ENCODE results near the gene ATXN1L.
"Not testable (repeated sequence)": the region's sequence is repeated elsewhere in the genome, so short reads cannot be mapped to it uniquely, and the experiment has no call there.

Gene ATXN1L

GRCh38 chr16:71811261-71811803 lies 34.4 kb upstream of the ATXN1L start:
- in situ Hi-C loops (cut with MboI; ENCODE audit: low pct_unique_long_range_greater_than_20kb, low sequenced_read_pairs, unreplicated experiment) = no loop called here
- no peak for DNase-seq (ENCODE audit: low spot score)
- no peak for TF ChIP-seq CTCF (IDR thresholded peaks at IDR 0.05; ENCODE audit: extremely low read depth, insufficient read depth, missing control alignments)

- DNase-seq (ENCODE audit: low spot score); in situ Hi-C loops (cut with MboI; ENCODE audit: low pct_unique_long_range_greater_than_20kb, low sequenced_read_pairs, unreplicated experiment): not testable (repeated sequence)
These were observed 28.6 kb upstream of the ATXN1L start for GRCh38 chr16:71817155-71817500.

GRCh38 chr16:71826533-71827017 lies 19.2 kb upstream of the ATXN1L start:
- DNase-seq (ENCODE audit: low spot score) = no peak
- TF ChIP-seq CTCF (IDR thresholded peaks at IDR 0.05; ENCODE audit: extremely low read depth, insufficient read depth, missing control alignments) = no peak
- in situ Hi-C loops (cut with MboI; ENCODE audit: low pct_unique_long_range_greater_than_20kb, low sequenced_read_pairs, unreplicated experiment) = no loop called here

- in situ Hi-C loops (cut with MboI; ENCODE audit: low pct_unique_long_range_greater_than_20kb, low sequenced_read_pairs, unreplicated experiment) = no loop called here
- TF ChIP-seq CTCF (IDR thresholded peaks at IDR 0.05; ENCODE audit: extremely low read depth, insufficient read depth, missing control alignments) = no peak
- DNase-seq (ENCODE audit: low spot score) = no peak
These were observed 15.4 kb upstream of the ATXN1L start for GRCh38 chr16:71830359-71830758.

- DNase-seq (ENCODE audit: low spot score); in situ Hi-C loops (cut with MboI; ENCODE audit: low pct_unique_long_range_greater_than_20kb, low sequenced_read_pairs, unreplicated experiment): not testable (repeated sequence)
These were observed 14.1 kb upstream of the ATXN1L start for GRCh38 chr16:71831698-71832097.

- DNase-seq (ENCODE audit: low spot score); in situ Hi-C loops (cut with MboI; ENCODE audit: low pct_unique_long_range_greater_than_20kb, low sequenced_read_pairs, unreplicated experiment): not testable (repeated sequence)
These were observed 13.7 kb upstream of the ATXN1L start for GRCh38 chr16:71832112-71832511.

GRCh38 chr16:71834291-71834690 lies 11.5 kb upstream of the ATXN1L start:
- DNase-seq (ENCODE audit: low spot score) = no peak
- in situ Hi-C loops (cut with MboI; ENCODE audit: low pct_unique_long_range_greater_than_20kb, low sequenced_read_pairs, unreplicated experiment) = no loop called here
- TF ChIP-seq CTCF (IDR thresholded peaks at IDR 0.05; ENCODE audit: extremely low read depth, insufficient read depth, missing control alignments) = no peak

GRCh38 chr16:71837150-71837549 lies 8.6 kb upstream of the ATXN1L start:
- TF ChIP-seq CTCF (IDR thresholded peaks at IDR 0.05; ENCODE audit: extremely low read depth, insufficient read depth, missing control alignments) = no peak
- in situ Hi-C loops (cut with MboI; ENCODE audit: low pct_unique_long_range_greater_than_20kb, low sequenced_read_pairs, unreplicated experiment) = no loop called here
- DNase-seq (ENCODE audit: low spot score) = no peak
